Ureter (tissue), 1 donor: ENCODE measurements around the gene PROB1. TPM values are rescaled to one million over a fixed set of nuclear protein-coding genes. Genes with fewer than 3 reads are reported as not detected.
"Not testable (repeated sequence)": the region's sequence is repeated elsewhere in the genome, so short reads cannot be mapped to it uniquely, and the experiment has no call there.

Experiments used
- DNase-seq: peaks from one replicate; pipeline ENCODE4 v3.0.0-alpha.2; 2020; ENCODE audit warnings: low spot score
- total RNA-seq: library from RNA; stranded (reverse); gene quantifications from one replicate; pipeline ENCODE4 v1.2.4, GENCODE V29; 2023
- donor health status: DM: yes; HTN: yes; CAD: no.

The PROB1 gene
- total RNA-seq, result 2.4 TPM

- no peak for DNase-seq
Measured at GRCh38 chr5:139394654-139395566, at the start of gene PROB1. Gene PROB1 (minus strand): TSS chr5:139395104. CDS start chr5:139395081, 23 bp downstream.

GRCh38 chr5:139443831-139444453, 49.0 kb upstream of the PROB1 start:
- DNase-seq, result no peak

GRCh38 chr5:139440416-139440815, 45.5 kb upstream of the PROB1 start:
- DNase-seq, result not testable (repeated sequence)

- peak; percentile 85 for DNase-seq
Measured at GRCh38 chr5:139439013-139439903, 44.4 kb upstream of the PROB1 start, which contains the start of gene DNAJC18. Gene DNAJC18 (minus strand): TSS chr5:139439525. CDS start chr5:139439445, 80 bp downstream.

GRCh38 chr5:139438707-139439012, 43.8 kb upstream of the PROB1 start:
- no peak for DNase-seq

- DNase-seq, result no peak
Measured at GRCh38 chr5:139435676-139436075, 40.8 kb upstream of the PROB1 start.

GRCh38 chr5:139431706-139432105, 36.8 kb upstream of the PROB1 start:
- DNase-seq, result no peak

- no peak for DNase-seq
Measured at GRCh38 chr5:139430015-139430414, 35.1 kb upstream of the PROB1 start.

- no peak for DNase-seq
Measured at GRCh38 chr5:139426203-139426885, 31.4 kb upstream of the PROB1 start.

- DNase-seq, result no peak
Measured at GRCh38 chr5:139425497-139425896, 30.6 kb upstream of the PROB1 start.

- no peak for DNase-seq
Measured at GRCh38 chr5:139422307-139422893, 27.5 kb upstream of the PROB1 start.

GRCh38 chr5:139419226-139420192, 24.6 kb upstream of the PROB1 start:
- no peak for DNase-seq

GRCh38 chr5:139418793-139419192, 23.9 kb upstream of the PROB1 start:
- DNase-seq, result no peak

GRCh38 chr5:139417214-139417613, 22.3 kb upstream of the PROB1 start:
- DNase-seq, result no peak

- DNase-seq, result no peak
Measured at GRCh38 chr5:139416651-139417050, 21.7 kb upstream of the PROB1 start.

- no peak for DNase-seq
Measured at GRCh38 chr5:139415869-139416268, 21.0 kb upstream of the PROB1 start.

- DNase-seq, result no peak
Measured at GRCh38 chr5:139415221-139415861, 20.4 kb upstream of the PROB1 start.

GRCh38 chr5:139414581-139415130, 19.8 kb upstream of the PROB1 start:
- no peak for DNase-seq

GRCh38 chr5:139413963-139414362, 19.1 kb upstream of the PROB1 start:
- no peak for DNase-seq
